LNCaP clone FGC (cell line): ENCODE measurements around the gene SYT15.

ENCODE experiments used
- DNase-seq: peaks from one replicate; pipeline ENCODE4 v3.0.0-alpha.2; 2011; ENCODE audit warnings: low read depth
- H3K4me3 ChIP-seq: 2 replicates; pipeline ENCODE4 v1.5.1; 2011; ENCODE audit warnings: mild to moderate bottlenecking, low read depth, low read length, control low read depth
- CTCF ChIP-seq: IDR thresholded peaks from 2 replicates; pipeline ENCODE4 v1.5.1; 2012; ENCODE audit warnings: mild to moderate bottlenecking; ENCODE audit not compliant: control insufficient read depth, insufficient read depth; ENCODE audit errors: extremely low read depth

Gene SYT15

GRCh38 chr10:46547541-46548497 lies 31.1 kb upstream of the SYT15 start:
- TF ChIP-seq CTCF, result no peak
- DNase-seq, result no peak

GRCh38 chr10:46548498-46549090 lies 30.3 kb upstream of the SYT15 start:
- TF ChIP-seq CTCF, result no peak
- no peak overlapping the region for H3K4me3 ChIP-seq
- no peak for DNase-seq

More at GRCh38 chr10:46547541-46548497, 31.1 kb upstream of the SYT15 start:
- no peak overlapping the region for H3K4me3 ChIP-seq

- TF ChIP-seq CTCF, result no peak
- DNase-seq, result no peak
- no peak overlapping the region for H3K4me3 ChIP-seq
Observed at GRCh38 chr10:46549171-46550075, 29.5 kb upstream of the SYT15 start.

GRCh38 chr10:46550076-46550790 lies 28.7 kb upstream of the SYT15 start:
- DNase-seq, result no peak
- TF ChIP-seq CTCF, result no peak
- no peak overlapping the region for H3K4me3 ChIP-seq

- DNase-seq, result no peak
- no peak for TF ChIP-seq CTCF
- no peak overlapping the region for H3K4me3 ChIP-seq
Observed at GRCh38 chr10:46550795-46551700, 27.9 kb upstream of the SYT15 start.
